Measurements from ENCODE around the gene KERA.
"Not testable (repeated sequence)": the region's sequence is repeated elsewhere in the genome, so short reads cannot be mapped to it uniquely, and the experiment has no call there.

KERA gene

DNA sequence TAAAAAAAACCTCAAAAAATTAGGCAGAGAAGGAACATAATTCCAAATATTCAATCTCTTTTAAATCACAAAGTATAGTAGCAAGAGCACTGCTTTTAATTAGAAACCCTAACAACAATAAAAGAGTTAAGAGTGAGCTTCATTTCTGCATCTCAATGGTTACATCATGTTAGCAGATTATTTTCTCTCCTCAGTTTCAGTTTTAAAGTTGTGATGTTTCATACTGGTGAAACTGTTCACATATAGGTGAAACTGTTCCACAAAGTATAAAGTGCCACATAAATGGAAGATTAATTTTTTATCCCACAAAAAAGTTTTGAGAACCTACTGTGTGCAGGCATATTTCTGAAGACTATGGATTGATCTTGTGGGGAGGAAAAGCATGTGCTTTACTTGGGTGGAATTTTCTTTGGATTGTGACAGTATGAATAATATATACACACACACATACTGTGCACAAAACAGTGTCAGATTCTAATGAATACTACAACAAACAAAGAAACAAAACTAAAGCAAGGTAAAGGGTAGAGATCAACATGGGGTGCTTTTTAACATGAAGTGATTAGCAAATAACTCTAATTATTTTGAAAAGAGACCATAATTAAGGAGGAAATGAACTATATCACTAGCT lies 36.3 kb upstream of the KERA start:
- Histone ChIP-seq H3K9me3 (ENCODE audit: control insufficient read depth, low read length) (no peaks in the 10 kb centered on the region), H3K4me3 (ENCODE audit: low read length) (no peak overlapping the region), H3K27me3 (ENCODE audit: control insufficient read depth, insufficient read depth, low read length) (no peaks in the 10 kb centered on the region), H3K9ac (ENCODE audit: low read length) (no peak overlapping the region), H3K36me3 (ENCODE audit: control insufficient read depth, insufficient read depth, low read length) (no peaks in the 10 kb centered on the region), H3K4me1 (ENCODE audit: control insufficient read depth, insufficient read depth, low read length) (no peaks in the 10 kb centered on the region)

DNA sequence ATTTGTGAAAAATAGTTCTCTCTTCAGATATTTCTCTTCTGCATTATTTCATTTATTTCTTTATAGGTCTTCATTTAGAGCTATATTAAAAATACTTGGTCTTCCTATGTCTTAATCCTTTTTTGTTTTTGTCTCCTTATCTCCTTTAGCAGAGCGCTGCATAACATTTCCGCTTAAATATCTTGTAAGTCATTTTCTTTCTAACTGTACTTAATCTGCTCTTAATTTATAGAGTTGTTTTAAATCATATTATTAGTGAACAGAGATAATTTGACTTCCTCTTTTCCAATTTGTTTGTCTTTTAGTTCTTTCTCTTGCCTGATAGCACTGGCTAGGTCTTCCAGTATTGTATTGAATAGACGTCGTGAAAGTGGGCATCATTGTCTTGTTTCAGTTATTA lies 35.5 kb upstream of the KERA start:
- no peaks in the 10 kb centered on the region for H3K27me3 ChIP-seq (ENCODE audit: control insufficient read depth, insufficient read depth, low read length)
- H3K36me3 ChIP-seq (ENCODE audit: control insufficient read depth, insufficient read depth, low read length), result no peaks in the 10 kb centered on the region
- no peaks in the 10 kb centered on the region for H3K9me3 ChIP-seq (ENCODE audit: control insufficient read depth, low read length)
- no peak overlapping the region for H3K4me3 ChIP-seq (ENCODE audit: low read length)
- H3K4me1 ChIP-seq (ENCODE audit: control insufficient read depth, insufficient read depth, low read length), result no peaks in the 10 kb centered on the region
- H3K9ac ChIP-seq (ENCODE audit: low read length), result no peak overlapping the region

DNA sequence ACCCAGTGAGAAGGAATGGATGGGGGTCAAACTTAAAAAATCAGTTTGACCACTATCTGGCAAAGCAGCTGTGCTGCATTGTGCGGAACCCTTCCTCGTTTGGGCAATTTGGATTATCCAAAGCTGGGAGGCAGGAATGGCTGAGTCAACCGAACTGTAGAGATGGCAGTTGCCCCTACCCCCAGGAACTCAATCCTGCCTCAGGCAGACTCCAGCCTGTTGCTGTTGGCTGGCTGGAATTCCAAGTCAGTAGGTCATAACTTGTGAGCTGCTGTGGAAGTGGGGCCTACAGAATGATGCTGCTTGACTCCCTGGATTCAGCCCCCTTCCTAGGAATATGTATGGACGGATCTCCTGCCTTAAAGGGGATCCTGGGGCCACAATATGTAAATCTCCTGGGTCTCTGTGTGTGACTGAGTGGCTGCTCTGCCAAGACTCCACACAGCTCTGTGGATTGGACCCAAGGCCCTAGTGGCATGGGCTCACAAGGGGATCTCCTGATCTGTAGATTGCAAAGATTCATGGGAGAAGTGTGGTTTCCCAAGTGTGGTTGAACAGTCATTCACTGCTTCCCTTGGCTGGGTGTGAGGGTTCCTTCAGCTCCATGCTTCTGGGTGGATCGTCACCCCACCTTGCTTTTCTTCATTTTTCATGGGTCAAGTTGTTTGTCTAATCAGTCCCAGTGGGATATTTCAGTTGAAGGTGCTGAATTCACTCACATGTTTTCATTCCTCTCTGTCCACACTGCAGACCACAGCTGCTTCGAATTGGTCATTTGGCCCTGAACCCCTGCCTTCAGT lies 34.3 kb upstream of the KERA start:
- Histone ChIP-seq H3K9ac (ENCODE audit: low read length) (no peak overlapping the region), H3K27me3 (ENCODE audit: control insufficient read depth, insufficient read depth, low read length) (no peaks in the 10 kb centered on the region), H3K4me1 (ENCODE audit: control insufficient read depth, insufficient read depth, low read length) (no peaks in the 10 kb centered on the region), H3K36me3 (ENCODE audit: control insufficient read depth, insufficient read depth, low read length) (no peaks in the 10 kb centered on the region), H3K4me3 (ENCODE audit: low read length) (no peak overlapping the region), H3K9me3 (ENCODE audit: control insufficient read depth, low read length) (no peaks in the 10 kb centered on the region)

DNA sequence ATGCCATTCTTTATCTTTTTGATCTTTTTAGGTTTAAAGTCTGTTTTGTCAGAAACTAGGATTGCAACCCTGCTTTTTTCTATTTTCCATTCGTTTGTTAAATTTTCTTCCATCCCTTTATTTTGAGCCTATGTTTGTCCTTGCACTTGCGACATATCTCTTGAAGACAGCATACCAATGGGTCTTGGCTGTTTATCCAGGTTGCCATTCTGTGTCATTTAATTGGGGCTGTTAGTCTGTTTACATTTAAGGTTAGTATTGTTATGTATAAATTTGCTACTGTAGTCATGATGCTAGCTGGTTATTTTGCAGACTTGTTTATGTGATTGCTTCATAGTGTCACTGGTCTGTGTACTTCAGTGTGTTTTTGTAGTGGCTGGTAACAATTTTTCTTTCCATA lies 32.1 kb upstream of the KERA start:
- H3K9ac ChIP-seq (ENCODE audit: low read length); H3K36me3 ChIP-seq (ENCODE audit: control insufficient read depth, insufficient read depth, low read length); H3K4me3 ChIP-seq (ENCODE audit: low read length); H3K4me1 ChIP-seq (ENCODE audit: control insufficient read depth, insufficient read depth, low read length); H3K27me3 ChIP-seq (ENCODE audit: control insufficient read depth, insufficient read depth, low read length); H3K9me3 ChIP-seq (ENCODE audit: control insufficient read depth, low read length): not testable (repeated sequence)

DNA sequence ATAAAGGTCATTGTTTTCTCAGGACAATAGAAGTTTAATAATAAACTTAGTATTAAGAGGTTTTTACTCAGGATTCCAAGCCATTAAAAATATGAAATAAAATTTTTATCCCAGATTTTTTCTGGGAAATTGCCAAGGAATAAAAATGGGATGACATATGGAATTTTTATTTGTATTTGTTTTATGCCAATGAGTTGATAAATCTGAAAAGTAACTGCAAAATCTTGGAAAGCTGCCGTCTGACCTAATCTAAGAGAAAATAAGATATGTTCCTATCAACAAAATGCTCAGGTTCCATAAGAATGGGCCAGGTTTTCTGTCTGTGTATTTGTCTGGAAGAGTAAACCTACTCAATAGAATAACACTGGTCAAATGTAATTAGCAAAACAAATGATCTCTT lies 22.2 kb upstream of the KERA start:
- no peak overlapping the region for H3K9ac ChIP-seq (ENCODE audit: low read length)
- no peaks in the 10 kb centered on the region for H3K36me3 ChIP-seq (ENCODE audit: control insufficient read depth, insufficient read depth, low read length)
- peaks cover 3% of the 10 kb centered on the region for H3K4me1 ChIP-seq (ENCODE audit: control insufficient read depth, insufficient read depth, low read length)
- no peaks in the 10 kb centered on the region for H3K9me3 ChIP-seq (ENCODE audit: control insufficient read depth, low read length)
- no peak overlapping the region for H3K4me3 ChIP-seq (ENCODE audit: low read length)
- no peaks in the 10 kb centered on the region for H3K27me3 ChIP-seq (ENCODE audit: control insufficient read depth, insufficient read depth, low read length)

DNA sequence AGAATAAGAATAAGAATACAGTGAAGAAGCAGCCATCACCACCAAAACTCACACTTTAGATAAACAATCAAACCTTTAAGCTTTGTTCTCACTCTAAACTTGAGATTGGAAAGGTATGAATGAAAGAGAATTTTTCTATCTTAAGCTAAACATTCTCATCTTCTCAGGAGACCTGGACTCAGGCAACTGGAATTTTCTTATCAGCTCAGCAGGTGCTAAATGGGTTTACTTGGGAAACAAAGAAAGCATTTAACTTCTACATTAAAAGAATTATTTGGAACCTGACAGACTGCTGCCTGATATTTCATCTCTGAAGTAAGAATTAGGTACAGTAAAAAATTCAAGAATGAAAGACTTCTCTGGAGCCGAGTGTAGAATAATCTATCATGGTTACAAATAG lies 20.7 kb upstream of the KERA start:
- Histone ChIP-seq H3K27me3 (ENCODE audit: control insufficient read depth, insufficient read depth, low read length) (no peaks in the 10 kb centered on the region), H3K4me3 (ENCODE audit: low read length) (no peak overlapping the region), H3K9ac (ENCODE audit: low read length) (no peak overlapping the region)

DNA sequence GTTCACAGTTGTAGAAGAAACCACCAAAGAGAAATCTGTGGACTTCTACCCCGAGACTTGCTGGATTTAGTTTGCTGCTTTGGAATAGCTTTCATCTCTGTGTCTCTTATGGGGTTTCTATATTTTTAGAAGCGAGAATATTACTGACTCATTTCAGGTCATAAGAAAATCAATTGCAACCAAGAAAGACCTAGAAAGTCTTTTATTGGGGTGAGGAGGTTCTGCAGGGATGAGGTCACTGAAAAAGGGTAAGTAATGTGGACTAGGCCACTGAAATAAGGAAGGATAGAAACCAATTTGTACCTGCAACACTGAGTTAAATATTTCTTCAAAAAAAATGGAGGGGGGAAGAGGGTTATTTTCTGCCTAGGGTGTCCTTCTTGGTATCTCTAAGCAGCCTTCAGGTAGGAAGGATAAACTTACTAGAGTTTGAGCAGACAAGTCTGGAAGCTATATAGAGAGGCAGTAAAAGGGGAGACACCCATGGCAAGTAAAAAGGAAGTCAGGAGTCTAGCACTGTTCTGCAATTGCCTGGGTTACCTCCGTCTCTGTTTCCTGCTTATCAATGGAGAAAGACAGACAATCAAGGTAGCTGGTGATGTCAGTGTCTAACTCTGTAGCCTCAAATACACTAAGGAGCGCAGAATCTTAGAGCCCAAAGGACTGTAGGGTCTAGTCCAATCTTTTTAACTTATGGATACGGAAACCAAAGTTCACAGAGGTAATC lies 19.6 kb upstream of the KERA start:
- Histone ChIP-seq H3K4me3 (ENCODE audit: low read length) (no peak overlapping the region), H3K9ac (ENCODE audit: low read length) (no peak overlapping the region), H3K27me3 (ENCODE audit: control insufficient read depth, insufficient read depth, low read length) (no peaks in the 10 kb centered on the region), H3K9me3 (ENCODE audit: control insufficient read depth, low read length) (no peaks in the 10 kb centered on the region), H3K4me1 (ENCODE audit: control insufficient read depth, insufficient read depth, low read length) (peaks cover 3% of the 10 kb centered on the region), H3K36me3 (ENCODE audit: control insufficient read depth, insufficient read depth, low read length) (no peaks in the 10 kb centered on the region)

More for the DNA sequence above, 20.7 kb upstream of the KERA start:
- H3K4me1 ChIP-seq (ENCODE audit: control insufficient read depth, insufficient read depth, low read length), result peaks cover 3% of the 10 kb centered on the region
- H3K36me3 ChIP-seq (ENCODE audit: control insufficient read depth, insufficient read depth, low read length), result no peaks in the 10 kb centered on the region
- H3K9me3 ChIP-seq (ENCODE audit: control insufficient read depth, low read length), result no peaks in the 10 kb centered on the region

DNA sequence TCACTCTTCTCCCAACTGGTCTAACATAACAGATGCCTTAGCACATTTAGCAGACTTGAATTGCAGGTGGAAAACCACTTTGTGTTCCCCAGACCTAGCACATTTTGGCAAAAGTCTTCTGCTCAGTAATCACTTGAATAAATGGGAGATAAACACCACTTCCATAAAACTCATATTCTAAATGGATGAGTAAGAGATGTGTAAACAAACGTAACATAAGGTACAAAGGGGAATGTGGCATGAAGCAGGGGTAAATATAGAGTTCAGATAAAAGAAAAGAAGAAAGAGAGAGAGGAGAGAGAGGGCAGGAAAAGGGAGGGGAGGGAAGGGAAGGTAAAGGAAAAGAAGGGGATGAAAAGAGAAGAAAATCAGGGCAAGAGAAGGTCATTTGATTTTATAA lies 17.0 kb upstream of the KERA start:
- Histone ChIP-seq H3K36me3 (ENCODE audit: control insufficient read depth, insufficient read depth, low read length) (no peaks in the 10 kb centered on the region), H3K9ac (ENCODE audit: low read length) (no peak overlapping the region), H3K4me3 (ENCODE audit: low read length) (no peak overlapping the region), H3K4me1 (ENCODE audit: control insufficient read depth, insufficient read depth, low read length) (peaks cover 3% of the 10 kb centered on the region), H3K27me3 (ENCODE audit: control insufficient read depth, insufficient read depth, low read length) (no peaks in the 10 kb centered on the region), H3K9me3 (ENCODE audit: control insufficient read depth, low read length) (no peaks in the 10 kb centered on the region)

DNA sequence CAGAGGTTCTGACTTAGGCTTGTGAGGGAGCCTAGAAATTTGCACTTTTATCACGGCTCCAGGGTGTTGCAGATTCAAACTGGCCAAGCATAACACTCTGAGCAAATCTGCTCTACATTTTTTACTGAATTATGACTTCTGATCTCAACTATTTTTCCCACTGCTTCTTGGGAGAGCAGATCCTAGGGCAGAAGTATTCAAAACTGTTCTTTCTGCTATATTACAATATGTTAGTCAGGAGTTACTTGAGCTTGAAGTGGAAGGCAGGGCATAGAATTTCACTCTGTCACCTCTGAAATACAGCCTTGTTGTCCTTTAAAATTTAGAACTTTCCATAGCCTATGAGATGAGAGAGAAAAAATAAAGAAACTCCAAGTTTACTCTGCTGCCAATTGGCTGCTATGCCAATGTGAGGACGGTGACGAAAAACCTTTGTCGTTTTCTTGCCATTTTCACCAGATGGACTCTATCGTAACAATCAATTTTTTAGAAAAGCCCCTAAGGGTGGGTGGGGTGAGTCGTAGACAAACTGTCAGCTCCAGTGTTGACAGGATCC lies 16.4 kb upstream of the KERA start:
- no peaks in the 10 kb centered on the region for H3K36me3 ChIP-seq (ENCODE audit: control insufficient read depth, insufficient read depth, low read length)
- H3K9ac ChIP-seq (ENCODE audit: low read length), result no peak overlapping the region
- no peaks in the 10 kb centered on the region for H3K4me1 ChIP-seq (ENCODE audit: control insufficient read depth, insufficient read depth, low read length)
- no peaks in the 10 kb centered on the region for H3K27me3 ChIP-seq (ENCODE audit: control insufficient read depth, insufficient read depth, low read length)
- no peak overlapping the region for H3K4me3 ChIP-seq (ENCODE audit: low read length)
- H3K9me3 ChIP-seq (ENCODE audit: control insufficient read depth, low read length), result no peaks in the 10 kb centered on the region

DNA sequence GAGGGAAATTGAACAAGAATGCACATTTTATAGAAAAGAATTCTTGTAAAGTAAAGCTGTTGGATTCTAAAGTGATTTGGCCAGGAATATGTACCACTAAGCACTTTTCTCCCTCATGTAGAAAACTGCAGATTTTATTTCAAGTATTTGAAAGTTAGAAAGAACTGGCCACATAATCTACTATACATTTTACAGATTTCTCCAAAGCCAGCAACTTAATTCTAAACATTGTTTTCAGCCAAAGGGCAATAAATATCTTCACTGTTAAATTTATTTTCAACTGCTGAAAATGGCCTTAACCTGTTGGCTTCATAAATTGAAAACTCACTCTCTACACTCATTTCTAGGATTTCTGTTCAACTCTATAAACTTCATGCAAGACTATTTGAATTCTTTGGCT lies 15.6 kb upstream of the KERA start:
- Histone ChIP-seq H3K4me3 (ENCODE audit: low read length) (no peak overlapping the region), H3K9ac (ENCODE audit: low read length) (no peak overlapping the region), H3K9me3 (ENCODE audit: control insufficient read depth, low read length) (no peaks in the 10 kb centered on the region), H3K27me3 (ENCODE audit: control insufficient read depth, insufficient read depth, low read length) (no peaks in the 10 kb centered on the region), H3K4me1 (ENCODE audit: control insufficient read depth, insufficient read depth, low read length) (no peaks in the 10 kb centered on the region), H3K36me3 (ENCODE audit: control insufficient read depth, insufficient read depth, low read length) (no peaks in the 10 kb centered on the region)

DNA sequence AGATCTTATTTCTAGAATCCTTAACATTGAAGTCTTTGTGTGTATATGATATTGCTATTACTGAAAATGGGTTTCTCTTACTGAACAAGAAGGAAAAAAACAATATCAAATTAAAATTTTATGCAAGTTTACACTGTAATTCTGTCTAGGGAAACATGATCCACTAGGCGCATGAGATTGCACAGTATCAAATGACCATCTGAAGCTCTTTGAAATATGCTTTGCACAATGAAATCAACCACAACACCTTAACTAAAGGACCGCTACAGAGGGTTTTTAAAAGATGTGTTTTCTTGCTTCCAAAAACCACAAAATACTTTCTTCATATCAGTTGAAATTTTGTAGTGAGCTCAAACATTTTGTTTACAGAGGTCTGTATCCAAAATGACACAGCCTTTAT lies 15.1 kb upstream of the KERA start:
- Histone ChIP-seq H3K9ac (ENCODE audit: low read length) (no peak overlapping the region), H3K4me3 (ENCODE audit: low read length) (no peak overlapping the region), H3K4me1 (ENCODE audit: control insufficient read depth, insufficient read depth, low read length) (no peaks in the 10 kb centered on the region), H3K9me3 (ENCODE audit: control insufficient read depth, low read length) (no peaks in the 10 kb centered on the region), H3K36me3 (ENCODE audit: control insufficient read depth, insufficient read depth, low read length) (no peaks in the 10 kb centered on the region), H3K27me3 (ENCODE audit: control insufficient read depth, insufficient read depth, low read length) (no peaks in the 10 kb centered on the region)

DNA sequence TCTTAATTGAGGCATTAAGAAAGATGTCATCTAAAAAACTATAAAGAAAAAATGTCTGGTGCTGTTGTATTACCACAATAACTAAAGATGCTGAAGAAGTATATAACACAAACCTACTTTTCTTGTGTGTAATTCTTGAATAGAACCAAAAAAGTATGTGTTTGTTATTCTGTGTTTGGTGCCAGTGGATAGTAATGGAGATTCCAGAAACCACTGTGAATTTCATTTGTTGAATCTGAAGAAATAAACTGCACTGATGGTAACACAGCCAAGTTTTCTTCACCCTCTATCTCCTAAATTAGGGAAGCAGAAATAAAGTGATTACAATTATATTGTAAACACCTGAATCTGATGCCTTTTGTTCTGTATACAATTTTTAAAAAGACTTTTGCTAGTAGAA lies 13.1 kb upstream of the KERA start:
- Histone ChIP-seq H3K36me3 (ENCODE audit: control insufficient read depth, insufficient read depth, low read length) (no peaks in the 10 kb centered on the region), H3K9me3 (ENCODE audit: control insufficient read depth, low read length) (no peaks in the 10 kb centered on the region), H3K4me1 (ENCODE audit: control insufficient read depth, insufficient read depth, low read length) (no peaks in the 10 kb centered on the region), H3K27me3 (ENCODE audit: control insufficient read depth, insufficient read depth, low read length) (no peaks in the 10 kb centered on the region), H3K9ac (ENCODE audit: low read length) (no peak overlapping the region), H3K4me3 (ENCODE audit: low read length) (no peak overlapping the region)
